Fibroblast of pulmonary artery (primary cell): ENCODE measurements around the gene MAN1C1.

Experiments
- DNase-seq: peaks from one replicate; pipeline ENCODE4 v3.0.0-alpha.2; 2010; ENCODE audit warnings: low read depth
- H3K4me3 ChIP-seq: replicated peaks from 2 replicates; pipeline ENCODE4 v1.5.1; 2011; ENCODE audit warnings: low read depth, mild to moderate bottlenecking, control low read depth, low read length, moderate library complexity
- TF ChIP-seq, protein P1 (sequence below): IDR thresholded peaks from 2 replicates; pipeline ENCODE4 v1.5.1; 2011; ENCODE audit warnings: mild to moderate bottlenecking, control low read depth, low read length, inconsistent platforms; ENCODE audit errors: missing control alignments

The MAN1C1 gene

DNA sequence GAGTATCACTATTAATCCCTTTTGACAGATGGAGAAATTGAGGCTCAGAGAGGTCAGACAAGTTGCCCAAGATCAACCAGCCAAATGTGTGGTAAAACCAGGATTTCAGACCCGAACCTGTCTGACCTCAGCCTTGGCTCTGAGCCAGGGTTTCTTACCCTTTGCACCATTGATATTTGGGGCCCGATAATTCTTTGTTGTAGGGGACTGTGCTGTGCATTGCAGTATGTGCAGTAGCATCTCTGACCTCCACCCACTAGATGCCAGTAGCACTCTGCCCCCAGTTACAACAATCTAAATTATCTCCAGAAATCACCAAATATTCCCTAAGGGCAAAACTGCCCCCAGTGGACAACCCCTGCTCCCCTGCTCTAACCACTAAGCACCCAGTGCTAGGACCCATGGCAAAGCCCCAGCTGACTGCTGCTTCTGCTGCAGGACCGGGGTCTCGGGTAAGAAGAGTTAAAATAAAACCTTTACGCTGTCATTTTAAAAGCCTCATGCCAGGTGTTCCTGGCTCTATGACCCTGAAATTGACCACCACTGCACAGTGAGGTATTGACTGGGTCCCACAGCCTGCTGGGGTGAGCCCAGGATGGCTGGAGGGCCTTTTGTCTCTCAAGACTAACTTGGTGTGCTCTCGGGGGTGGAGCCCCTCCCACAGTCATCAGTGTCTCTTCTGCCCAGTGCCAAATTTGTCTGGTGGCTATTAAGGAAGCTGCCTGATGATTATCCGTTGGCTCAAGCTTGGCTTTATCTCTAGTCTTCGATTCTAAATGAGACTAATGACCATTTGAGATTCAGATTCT, 5.6 kb upstream of the MAN1C1 start:
- H3K4me3 ChIP-seq: no peak overlapping the region
- DNase-seq: peak; percentile 44
- TF ChIP-seq, protein P1, sequence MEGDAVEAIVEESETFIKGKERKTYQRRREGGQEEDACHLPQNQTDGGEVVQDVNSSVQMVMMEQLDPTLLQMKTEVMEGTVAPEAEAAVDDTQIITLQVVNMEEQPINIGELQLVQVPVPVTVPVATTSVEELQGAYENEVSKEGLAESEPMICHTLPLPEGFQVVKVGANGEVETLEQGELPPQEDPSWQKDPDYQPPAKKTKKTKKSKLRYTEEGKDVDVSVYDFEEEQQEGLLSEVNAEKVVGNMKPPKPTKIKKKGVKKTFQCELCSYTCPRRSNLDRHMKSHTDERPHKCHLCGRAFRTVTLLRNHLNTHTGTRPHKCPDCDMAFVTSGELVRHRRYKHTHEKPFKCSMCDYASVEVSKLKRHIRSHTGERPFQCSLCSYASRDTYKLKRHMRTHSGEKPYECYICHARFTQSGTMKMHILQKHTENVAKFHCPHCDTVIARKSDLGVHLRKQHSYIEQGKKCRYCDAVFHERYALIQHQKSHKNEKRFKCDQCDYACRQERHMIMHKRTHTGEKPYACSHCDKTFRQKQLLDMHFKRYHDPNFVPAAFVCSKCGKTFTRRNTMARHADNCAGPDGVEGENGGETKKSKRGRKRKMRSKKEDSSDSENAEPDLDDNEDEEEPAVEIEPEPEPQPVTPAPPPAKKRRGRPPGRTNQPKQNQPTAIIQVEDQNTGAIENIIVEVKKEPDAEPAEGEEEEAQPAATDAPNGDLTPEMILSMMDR: peak; percentile 42

DNA sequence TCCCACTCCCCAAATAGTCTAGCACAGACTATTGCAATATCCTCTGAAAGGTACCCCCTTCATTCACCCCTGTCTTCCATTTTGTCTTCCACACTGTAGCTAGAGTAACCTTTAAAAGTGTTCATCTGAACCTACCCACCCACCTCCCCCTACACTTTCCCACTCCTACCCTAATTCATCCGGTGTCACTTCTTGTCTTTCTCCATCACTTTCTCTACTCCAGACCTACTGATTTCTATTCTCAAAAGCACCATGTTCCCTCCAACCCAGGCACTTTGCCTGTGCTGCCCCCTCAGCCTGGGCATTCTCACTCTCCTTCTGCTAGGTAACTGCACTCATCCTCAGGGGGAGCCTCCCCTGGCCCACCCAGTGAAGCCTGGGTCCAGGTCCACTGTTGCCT, 4.7 kb upstream of the MAN1C1 start:
- no peak for DNase-seq
- TF ChIP-seq, protein P1: no peak
- H3K4me3 ChIP-seq: no peak overlapping the region

DNA sequence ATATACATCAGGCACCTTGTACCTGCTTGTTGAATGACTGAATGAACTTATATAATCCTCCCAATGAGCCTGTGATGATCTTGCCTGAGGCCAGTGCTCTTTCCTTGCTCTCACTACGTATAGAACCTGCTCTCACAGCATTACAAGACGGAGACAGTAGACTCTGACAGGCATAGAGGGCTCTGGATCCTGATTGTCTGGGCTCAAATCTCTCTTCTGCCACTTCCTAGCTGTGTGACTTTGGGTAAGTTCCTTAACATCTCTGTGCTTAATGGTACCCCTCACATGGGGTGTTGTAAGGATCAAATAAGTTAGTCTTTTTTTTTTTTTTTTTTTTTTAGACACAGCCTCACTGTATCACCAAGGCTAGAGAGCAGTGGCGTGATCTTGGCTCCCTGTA, 4.2 kb upstream of the MAN1C1 start:
- no peak for DNase-seq
- TF ChIP-seq, protein P1: no peak
- H3K4me3 ChIP-seq: no peak overlapping the region

DNA sequence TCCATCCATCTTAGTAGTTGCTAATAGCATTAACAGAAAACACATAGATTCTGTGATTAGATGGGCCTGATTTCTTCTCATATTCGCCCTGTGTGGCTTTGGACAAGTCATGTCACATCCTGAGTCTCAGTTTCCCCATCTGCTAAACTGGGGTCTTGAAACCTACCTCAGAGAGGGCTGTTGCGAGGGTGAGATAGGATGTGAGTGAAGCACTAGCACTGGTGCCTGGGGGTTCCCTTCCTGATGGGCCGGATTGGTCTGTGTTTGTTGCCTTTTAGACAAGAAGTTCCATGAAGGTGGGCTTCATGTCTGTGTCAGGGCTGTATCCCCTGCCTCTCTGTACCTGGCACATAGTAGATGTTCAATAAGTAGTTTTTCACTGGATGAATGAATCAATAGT, 3.5 kb upstream of the MAN1C1 start:
- no peak for DNase-seq
- H3K4me3 ChIP-seq: no peak overlapping the region
- TF ChIP-seq, protein P1: no peak

DNA sequence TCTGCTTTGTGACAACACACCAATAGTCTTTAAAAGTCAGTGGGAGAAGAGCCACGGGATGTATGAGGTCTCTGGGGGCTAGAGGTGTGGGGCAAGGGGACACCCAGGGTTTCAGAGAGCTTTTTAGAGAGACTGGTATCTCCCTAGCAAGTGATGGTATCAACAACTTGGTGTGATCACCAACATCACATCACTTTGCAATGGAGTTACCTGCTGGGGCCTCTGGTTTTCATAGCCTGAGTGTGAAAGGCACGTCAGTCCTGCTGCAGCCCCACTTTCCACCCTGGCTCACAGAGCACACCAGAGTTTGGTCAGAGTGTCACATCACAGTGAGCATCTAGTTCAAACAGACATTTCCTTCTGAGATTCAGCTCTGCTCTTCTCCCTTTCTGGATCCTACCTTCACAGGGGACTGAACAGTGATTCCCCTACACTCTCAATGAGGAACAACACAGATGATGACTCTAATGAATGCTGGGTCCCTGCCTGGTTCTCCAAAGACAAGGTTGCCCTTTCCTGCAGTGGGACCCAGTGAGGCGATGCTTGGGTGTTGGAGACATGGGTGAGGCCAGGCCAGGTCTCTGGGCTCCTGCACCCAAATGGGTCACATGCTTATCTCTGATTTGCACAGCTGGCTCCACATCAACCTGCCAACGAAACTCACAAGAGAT, 2.0 kb upstream of the MAN1C1 start:
- TF ChIP-seq, protein P1: no peak
- no peak for DNase-seq
- H3K4me3 ChIP-seq: no peak overlapping the region

DNA sequence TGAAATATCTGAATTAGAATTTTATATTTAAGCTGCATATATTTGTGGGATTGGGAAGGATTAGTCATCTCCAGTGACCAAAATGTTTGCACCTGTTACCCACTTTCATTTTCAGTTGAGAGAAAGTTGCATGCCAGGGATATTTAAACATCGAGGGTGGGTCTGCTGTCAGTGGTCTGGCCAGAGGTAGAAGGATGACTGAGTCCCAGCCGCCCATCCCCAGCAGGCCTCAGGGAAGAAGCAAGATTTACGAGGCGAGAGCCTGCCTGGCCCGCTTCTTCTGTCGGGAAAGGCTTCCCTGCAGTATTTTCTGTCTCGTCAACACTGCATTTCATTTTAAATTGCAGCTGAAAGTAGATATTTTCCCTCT, 1.4 kb upstream of the MAN1C1 start:
- H3K4me3 ChIP-seq: no peak overlapping the region
- DNase-seq: no peak
- TF ChIP-seq, protein P1: no peak
